GM12878 (cell line): ENCODE measurements around the gene DIS3L2. TPM values are rescaled to one million over a fixed set of nuclear protein-coding genes. Genes with fewer than 3 reads are reported as not detected.

Experiments
- polyA plus RNA-seq, 11 experiments: library from polyadenylated mRNA; depleted of rRNA in 4 of 11; unstranded in 6 of 11; stranded (reverse) in 5 of 11; fragments of >200 nt; fragmentation: Nextera tagmentation in 4 of 11; fragmentation: Illumina TruSeq in 1 of 11; extraction: Ambion mirVana in 4 of 11; extraction: Trizol in 1 of 11; gene quantifications; 1 replicate in 1 of 11; 2 replicates in 10 of 11; pipeline versions ENCODE4 v1.2.1 to v1.2.3, GENCODE V29; 2011 to 2016; ENCODE audit warnings: inconsistent platforms in 2 of 11, missing spikeins in 2 of 11, low read depth in 1 of 11
- total RNA-seq, 4 experiments: library from RNA; depleted of rRNA in 3 of 4; stranded (reverse); fragments of >200 nt in 3 of 4; fragmentation: Illumina TruSeq in 1 of 4; extraction: Trizol in 1 of 4; gene quantifications; 2 replicates each; pipeline versions ENCODE4 v1.2.1 to v1.2.3, GENCODE V29; 2013 to 2021
- TF ChIP-seq, protein P1 (sequence below), 3 experiments: IDR thresholded peaks in 2 of 3; conservative IDR thresholded peaks in 1 of 3; 2 replicates each; pipeline ENCODE4 v1.5.1; 2011; ENCODE audit warnings: low read depth in 3 of 3, low read length in 3 of 3, mild to moderate bottlenecking in 3 of 3, control low read depth in 2 of 3, moderate library complexity in 2 of 3, inconsistent platforms in 1 of 3, mixed read lengths in 1 of 3; ENCODE audit not compliant: control insufficient read depth in 2 of 3, insufficient read depth in 1 of 3; ENCODE audit errors: extremely low read depth in 1 of 3
- TF ChIP-seq, protein P2 (sequence below): fragments of 450-650 bp; IDR thresholded peaks from 2 replicates; pipeline ENCODE4 v1.6.1; 2017; ENCODE audit warnings: mild to moderate bottlenecking, moderate library complexity

DIS3L2 gene
- total and polyA plus RNA-seq, 10 of the 15 experiments (the other 5 are each of a cell fraction or from before 2014, with no cell fraction given) = 3.5 to 27.1 (median 16.0) TPM

DNA sequence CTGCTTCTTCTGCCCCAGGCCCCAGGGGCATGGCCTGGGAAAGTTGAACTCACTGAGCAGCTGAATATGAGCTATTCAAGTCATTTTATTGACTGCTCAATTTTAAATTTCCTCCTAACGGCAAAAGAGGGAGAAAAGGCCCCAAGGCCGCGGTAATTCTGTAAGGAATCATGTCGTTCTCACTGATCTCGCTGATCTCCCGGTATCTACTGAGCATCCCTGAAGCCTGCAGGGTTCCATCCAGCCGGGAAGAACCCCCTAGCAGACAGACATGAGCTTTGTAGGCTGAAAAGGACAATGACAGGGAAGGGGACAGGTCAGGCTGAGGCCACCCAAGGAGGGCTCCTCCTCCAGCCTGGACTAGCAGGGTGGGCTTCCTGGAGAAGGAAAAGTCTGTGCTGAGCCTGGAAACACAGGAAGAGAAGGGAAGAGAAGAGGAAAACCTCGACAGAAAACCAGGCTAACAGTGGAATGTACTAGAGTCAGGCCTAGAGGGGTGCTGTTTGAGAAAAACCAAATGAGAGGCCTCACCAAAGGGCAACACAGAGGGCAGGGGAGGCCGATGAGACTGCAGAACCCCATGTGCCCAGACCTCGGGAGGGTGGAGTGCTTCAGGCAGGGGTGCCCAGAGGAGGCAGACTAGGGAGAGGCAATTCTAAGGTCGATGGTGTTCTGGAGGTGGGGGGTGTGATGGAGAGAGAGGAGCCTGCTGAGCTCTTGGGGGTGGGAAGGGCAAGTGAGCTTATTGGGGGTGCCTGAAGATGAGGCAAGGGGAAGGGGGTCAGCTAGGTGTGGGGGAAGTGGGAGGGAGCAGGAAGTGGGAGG, 32.4 kb upstream of the DIS3L2 start (continued):
- TF ChIP-seq, protein P1, sequence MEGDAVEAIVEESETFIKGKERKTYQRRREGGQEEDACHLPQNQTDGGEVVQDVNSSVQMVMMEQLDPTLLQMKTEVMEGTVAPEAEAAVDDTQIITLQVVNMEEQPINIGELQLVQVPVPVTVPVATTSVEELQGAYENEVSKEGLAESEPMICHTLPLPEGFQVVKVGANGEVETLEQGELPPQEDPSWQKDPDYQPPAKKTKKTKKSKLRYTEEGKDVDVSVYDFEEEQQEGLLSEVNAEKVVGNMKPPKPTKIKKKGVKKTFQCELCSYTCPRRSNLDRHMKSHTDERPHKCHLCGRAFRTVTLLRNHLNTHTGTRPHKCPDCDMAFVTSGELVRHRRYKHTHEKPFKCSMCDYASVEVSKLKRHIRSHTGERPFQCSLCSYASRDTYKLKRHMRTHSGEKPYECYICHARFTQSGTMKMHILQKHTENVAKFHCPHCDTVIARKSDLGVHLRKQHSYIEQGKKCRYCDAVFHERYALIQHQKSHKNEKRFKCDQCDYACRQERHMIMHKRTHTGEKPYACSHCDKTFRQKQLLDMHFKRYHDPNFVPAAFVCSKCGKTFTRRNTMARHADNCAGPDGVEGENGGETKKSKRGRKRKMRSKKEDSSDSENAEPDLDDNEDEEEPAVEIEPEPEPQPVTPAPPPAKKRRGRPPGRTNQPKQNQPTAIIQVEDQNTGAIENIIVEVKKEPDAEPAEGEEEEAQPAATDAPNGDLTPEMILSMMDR (IDR thresholded peaks at IDR 0.05 in 2 of 3, conservative IDR thresholded peaks at IDR 0.05 in 1 of 3; ENCODE audit: control insufficient read depth in 2 of 3, extremely low read depth in 1 of 3, insufficient read depth in 1 of 3, low read depth in 3 of 3, low read length in 3 of 3) = no peak
- TF ChIP-seq, protein P2, sequence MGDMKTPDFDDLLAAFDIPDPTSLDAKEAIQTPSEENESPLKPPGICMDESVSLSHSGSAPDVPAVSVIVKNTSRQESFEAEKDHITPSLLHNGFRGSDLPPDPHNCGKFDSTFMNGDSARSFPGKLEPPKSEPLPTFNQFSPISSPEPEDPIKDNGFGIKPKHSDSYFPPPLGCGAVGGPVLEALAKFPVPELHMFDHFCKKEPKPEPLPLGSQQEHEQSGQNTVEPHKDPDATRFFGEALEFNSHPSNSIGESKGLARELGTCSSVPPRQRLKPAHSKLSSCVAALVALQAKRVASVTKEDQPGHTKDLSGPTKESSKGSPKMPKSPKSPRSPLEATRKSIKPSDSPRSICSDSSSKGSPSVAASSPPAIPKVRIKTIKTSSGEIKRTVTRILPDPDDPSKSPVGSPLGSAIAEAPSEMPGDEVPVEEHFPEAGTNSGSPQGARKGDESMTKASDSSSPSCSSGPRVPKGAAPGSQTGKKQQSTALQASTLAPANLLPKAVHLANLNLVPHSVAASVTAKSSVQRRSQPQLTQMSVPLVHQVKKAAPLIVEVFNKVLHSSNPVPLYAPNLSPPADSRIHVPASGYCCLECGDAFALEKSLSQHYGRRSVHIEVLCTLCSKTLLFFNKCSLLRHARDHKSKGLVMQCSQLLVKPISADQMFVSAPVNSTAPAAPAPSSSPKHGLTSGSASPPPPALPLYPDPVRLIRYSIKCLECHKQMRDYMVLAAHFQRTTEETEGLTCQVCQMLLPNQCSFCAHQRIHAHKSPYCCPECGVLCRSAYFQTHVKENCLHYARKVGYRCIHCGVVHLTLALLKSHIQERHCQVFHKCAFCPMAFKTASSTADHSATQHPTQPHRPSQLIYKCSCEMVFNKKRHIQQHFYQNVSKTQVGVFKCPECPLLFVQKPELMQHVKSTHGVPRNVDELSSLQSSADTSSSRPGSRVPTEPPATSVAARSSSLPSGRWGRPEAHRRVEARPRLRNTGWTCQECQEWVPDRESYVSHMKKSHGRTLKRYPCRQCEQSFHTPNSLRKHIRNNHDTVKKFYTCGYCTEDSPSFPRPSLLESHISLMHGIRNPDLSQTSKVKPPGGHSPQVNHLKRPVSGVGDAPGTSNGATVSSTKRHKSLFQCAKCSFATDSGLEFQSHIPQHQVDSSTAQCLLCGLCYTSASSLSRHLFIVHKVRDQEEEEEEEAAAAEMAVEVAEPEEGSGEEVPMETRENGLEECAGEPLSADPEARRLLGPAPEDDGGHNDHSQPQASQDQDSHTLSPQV = no peak
